ENCODE data around the gene SEMA4A.
"Not testable (repeated sequence)": the region's sequence is repeated elsewhere in the genome, so short reads cannot be mapped to it uniquely, and the experiment has no call there.

SEMA4A gene

GRCh38 chr1:156115514-156116374, 37.6 kb upstream of the SEMA4A start:
- no peak for DNase-seq (ENCODE audit: low read depth)
- no peak for TF ChIP-seq CTCF (IDR thresholded peaks at IDR 0.05; ENCODE audit: insufficient read depth, low read depth, low read length, missing control alignments)
- H3K4me3 ChIP-seq (ENCODE audit: low read depth, low read length), result peak overlapping the region; percentile 92

GRCh38 chr1:156116731-156117130, 36.7 kb upstream of the SEMA4A start:
- H3K4me3 ChIP-seq (ENCODE audit: low read depth, low read length), result peak overlapping the region; percentile 92
- not testable (repeated sequence) for DNase-seq (ENCODE audit: low read depth)

DNA sequence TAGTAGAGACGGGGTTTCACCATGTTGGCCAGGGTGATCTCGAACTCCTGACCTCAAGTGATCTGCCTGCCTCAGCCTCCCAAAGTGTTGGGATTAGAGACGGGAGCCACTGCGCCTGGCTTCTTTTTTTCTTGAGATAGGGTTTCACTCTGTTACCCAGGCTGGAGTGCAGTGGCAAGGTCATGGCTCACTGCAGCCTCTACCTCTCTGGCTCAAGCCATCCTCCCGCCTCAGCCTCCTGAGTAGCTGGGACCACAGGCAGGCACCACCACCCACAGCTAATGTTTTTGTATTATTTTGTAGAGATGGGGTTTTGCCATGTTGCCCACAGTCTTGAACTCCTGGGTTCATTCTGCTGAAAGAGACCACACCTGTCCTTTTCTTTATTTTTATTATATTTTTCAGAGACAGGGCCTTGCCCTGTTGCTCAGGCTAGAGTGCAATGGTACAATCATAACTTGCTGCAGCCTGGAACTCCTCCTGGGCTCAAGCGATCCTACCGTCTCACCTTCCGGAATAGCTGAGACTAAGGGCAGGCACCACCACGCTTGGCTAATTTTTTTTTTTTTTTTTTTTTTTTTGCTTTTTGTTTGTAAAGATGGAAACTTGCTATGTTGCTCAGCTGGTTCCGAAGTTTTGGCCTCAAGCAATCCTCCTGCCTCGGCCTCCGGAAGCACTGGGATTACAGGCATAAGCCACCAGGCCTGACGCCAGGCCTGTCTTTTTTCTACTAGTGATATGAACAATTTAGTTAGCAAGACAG, 35.8 kb upstream of the SEMA4A start:
- DNase-seq (ENCODE audit: low read depth), result no peak
- TF ChIP-seq CTCF (IDR thresholded peaks at IDR 0.05; ENCODE audit: insufficient read depth, low read depth, low read length, missing control alignments), result no peak
- no peak overlapping the region for H3K4me3 ChIP-seq (ENCODE audit: low read depth, low read length)

- TF ChIP-seq CTCF (IDR thresholded peaks at IDR 0.05; ENCODE audit: insufficient read depth, low read depth, low read length, missing control alignments), result no peak
- DNase-seq (ENCODE audit: low read depth), result no peak
- no peak overlapping the region for H3K4me3 ChIP-seq (ENCODE audit: low read depth, low read length)
Observed at GRCh38 chr1:156118177-156118868, 35.1 kb upstream of the SEMA4A start.

GRCh38 chr1:156119503-156120209, 33.7 kb upstream of the SEMA4A start:
- peak; percentile 69 for DNase-seq (ENCODE audit: low read depth)
- no peak overlapping the region for H3K4me3 ChIP-seq (ENCODE audit: low read depth, low read length)
- TF ChIP-seq CTCF (IDR thresholded peaks at IDR 0.05; ENCODE audit: insufficient read depth, low read depth, low read length, missing control alignments), result no peak

DNA sequence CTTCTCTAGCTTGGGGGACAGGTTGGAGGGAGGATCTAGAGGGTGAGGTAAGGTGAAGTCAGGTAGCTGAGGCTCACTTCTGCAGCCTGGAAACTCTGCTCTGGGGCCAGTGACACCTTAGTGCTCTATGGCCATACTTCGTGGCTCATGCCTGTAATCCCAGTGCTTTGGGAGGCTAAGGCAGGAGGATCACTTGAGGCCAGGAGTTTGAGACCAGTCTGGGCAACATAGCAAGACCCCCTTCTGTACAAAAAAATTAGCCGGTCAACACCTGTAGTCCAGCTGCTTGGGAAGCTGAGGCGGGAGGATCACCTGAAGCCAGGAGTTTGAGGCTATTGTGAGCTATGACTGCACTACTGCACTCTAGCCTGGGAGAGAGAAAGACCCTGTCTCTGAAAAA, 33.1 kb upstream of the SEMA4A start:
- DNase-seq (ENCODE audit: low read depth), result no peak
- no peak overlapping the region for H3K4me3 ChIP-seq (ENCODE audit: low read depth, low read length)
- TF ChIP-seq CTCF (IDR thresholded peaks at IDR 0.05; ENCODE audit: insufficient read depth, low read depth, low read length, missing control alignments), result no peak

DNA sequence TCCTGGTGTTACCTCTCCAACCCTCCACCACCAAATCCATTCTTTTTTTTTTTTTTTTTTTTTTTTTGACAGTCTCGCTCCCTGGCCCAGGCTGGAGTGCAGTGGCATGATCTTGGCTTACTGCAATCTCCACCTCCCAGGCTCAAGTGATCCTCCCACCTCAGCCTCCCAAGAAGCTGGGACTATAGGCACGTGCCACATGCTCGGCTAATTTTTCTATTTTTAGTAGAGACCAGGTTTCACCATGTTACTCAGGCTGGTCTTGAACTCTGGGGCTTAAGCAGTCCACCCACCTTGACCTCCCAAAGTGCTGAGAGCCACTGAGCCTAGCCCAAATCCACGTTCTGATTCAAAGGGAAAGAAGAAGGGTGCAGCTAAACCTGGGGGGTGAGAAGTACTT, 32.4 kb upstream of the SEMA4A start:
- not testable (repeated sequence) for DNase-seq (ENCODE audit: low read depth); H3K4me3 ChIP-seq (ENCODE audit: low read depth, low read length)

Measured in GM12865 (cell line).